HCT116 (cell line): ENCODE data around the gene PRDM1. TPM values are rescaled to one million over a fixed set of nuclear protein-coding genes. Genes with fewer than 3 reads are reported as not detected.
A peak's percentile ranks its signal among the peaks of the same experiment; 100 is the strongest.

Experiments used
- ATAC-seq: fragments of 200-7000 bp; cut with Tn5 transposase; 2 replicates; pipeline ENCODE4 v1.9.1; 2020; ENCODE audit warnings: mild to moderate bottlenecking, moderate library complexity
- BruUV-seq: library from RNA; stranded (reverse); fragments of 400-500 nt; replicated peaks from 2 replicates; lab custom pipeline; 2021; lab: Mats Ljungman, UMichigan
- CTCF ChIA-PET: fragments of 300-600 bp; sonication (Branson Sonifier 250); formaldehyde crosslinking; loops from one replicate; lab custom pipeline; 2021; ENCODE audit warnings: antibody characterized with exemption; lab: Charles Lee
- POLR2A ChIA-PET: fragments of 300-600, 350-600 bp; sonication (Branson Sonifier 250); formaldehyde crosslinking; loops from one replicate; lab custom pipeline; 2021; ENCODE audit warnings: antibody characterized with exemption; lab: Charles Lee
- RAD21 ChIA-PET, 2 experiments: fragments of 300-600 bp; sonication (Branson Sonifier 250); formaldehyde crosslinking; loops; one replicate each; lab custom pipeline; 2023; ENCODE audit warnings: low total read pairs in 2 of 2; ENCODE audit not compliant: uncharacterized antibody in 2 of 2, unreplicated experiment in 2 of 2, low non-redundant PET in 1 of 2; lab: Charles Lee
- DNase-seq: peaks from one replicate; pipeline ENCODE4 v3.0.0-alpha.2; 2010; ENCODE audit warnings: low read depth, low spot score
- H2AFZ ChIP-seq: fragments of 200-600 bp; shearing (Covaris generic), sonication (generic); 2 replicates; pipeline ENCODE4 v1.6.1; 2017; ENCODE audit warnings: low read depth, mixed run types, mixed read lengths, antibody characterized with exemption, low read length; ENCODE audit not compliant: poor library complexity, severe bottlenecking
- H3K27ac ChIP-seq: 2 replicates; pipeline ENCODE4 v1.5.1; 2012; ENCODE audit warnings: low read depth, low read length
- H3K27me3 ChIP-seq: fragments of 200-600 bp; sonication (generic); 2 replicates; pipeline ENCODE4 v1.6.1; 2016; ENCODE audit warnings: mixed run types, low read length, mixed read lengths; ENCODE audit not compliant: insufficient read depth
- H3K36me3 ChIP-seq, 2 experiments: fragments of 200-500 bp in 1 of 2; fragments of 200-600 bp in 1 of 2; sonication (Bioruptor generic) in 1 of 2; sonication (generic) in 1 of 2; 2 replicates each; pipeline versions ENCODE4 v1.5.1 to v1.6.1; 2014 to 2016; ENCODE audit warnings: low read length in 2 of 2, inconsistent platforms in 1 of 2, mixed read lengths in 1 of 2, mixed run types in 1 of 2; ENCODE audit not compliant: insufficient read depth in 2 of 2, control insufficient read depth in 1 of 2
- H3K4me1 ChIP-seq, 2 experiments: fragments of 200-600 bp in 1 of 2; sonication (generic) in 1 of 2; 2 replicates each; pipeline versions ENCODE4 v1.5.1 to v1.6.1; 2012 to 2017; ENCODE audit warnings: low read length in 2 of 2, inconsistent platforms in 1 of 2, mild to moderate bottlenecking in 1 of 2, mixed read lengths in 1 of 2, mixed run types in 1 of 2, moderate library complexity in 1 of 2; ENCODE audit not compliant: insufficient read depth in 2 of 2, control insufficient read depth in 1 of 2
- H3K4me2 ChIP-seq: fragments of 200-600 bp; sonication (generic); 2 replicates; pipeline ENCODE4 v1.6.1; 2017; ENCODE audit warnings: mixed run types, low read length, mixed read lengths
- H3K4me3 ChIP-seq, 2 experiments: fragments of 200-600 bp in 1 of 2; sonication (generic) in 1 of 2; replicated peaks in 1 of 2; 2 replicates each; pipeline ENCODE4 v1.5.1; 2011 to 2016; ENCODE audit warnings: low read length in 2 of 2, control low read depth in 1 of 2, low read depth in 1 of 2, mild to moderate bottlenecking in 1 of 2, mixed read lengths in 1 of 2, mixed run types in 1 of 2
- H3K79me2 ChIP-seq: fragments of 200-600 bp; sonication (generic); 2 replicates; pipeline ENCODE4 v1.6.1; 2017; ENCODE audit warnings: mild to moderate bottlenecking, mixed run types, low read length, moderate library complexity, mixed read lengths; ENCODE audit not compliant: insufficient read depth
- H3K9ac ChIP-seq: fragments of 200-600 bp; sonication (generic); 2 replicates; pipeline ENCODE4 v1.6.1; 2016; ENCODE audit warnings: low read length, mixed read lengths
- H3K9me2 ChIP-seq: fragments of 200-600 bp; sonication (generic), shearing (Covaris generic); 2 replicates; pipeline ENCODE4 v1.6.1; 2017; ENCODE audit warnings: mixed run types, mild to moderate bottlenecking, moderate library complexity; ENCODE audit not compliant: insufficient read depth
- H3K9me3 ChIP-seq, 2 experiments: fragments of 200-500 bp in 1 of 2; fragments of 200-600 bp in 1 of 2; sonication (Bioruptor generic) in 1 of 2; sonication (generic) in 1 of 2; 2 replicates each; pipeline ENCODE4 v1.6.1; 2014 to 2017; ENCODE audit warnings: low read length in 2 of 2, mixed read lengths in 2 of 2, inconsistent platforms in 1 of 2, low read depth in 1 of 2, mild to moderate bottlenecking in 1 of 2, mixed run types in 1 of 2, moderate library complexity in 1 of 2; ENCODE audit not compliant: control insufficient read depth in 1 of 2, insufficient read depth in 1 of 2
- H4K20me1 ChIP-seq: fragments of 200-600 bp; sonication (generic), shearing (Covaris generic); 2 replicates; pipeline ENCODE4 v1.6.1; 2017; ENCODE audit warnings: mixed run types, mild to moderate bottlenecking, moderate library complexity; ENCODE audit not compliant: insufficient read depth
- ATF3 ChIP-seq: IDR thresholded peaks from 2 replicates; pipeline ENCODE4 v1.6.1; 2012
- CTCF ChIP-seq, 3 experiments: fragments of 200-600 bp in 1 of 3; sonication (generic) in 1 of 3; IDR thresholded peaks in 2 of 3; conservative IDR thresholded peaks in 1 of 3; 2 replicates each; pipeline ENCODE4 v1.5.1; 2012 to 2017; ENCODE audit warnings: low read depth in 2 of 3, low read length in 2 of 3, antibody characterized with exemption in 1 of 3, borderline replicate concordance in 1 of 3, control low read depth in 1 of 3, mild to moderate bottlenecking in 1 of 3, mixed read lengths in 1 of 3, mixed run types in 1 of 3, moderate library complexity in 1 of 3; ENCODE audit not compliant: insufficient read depth in 1 of 3
- EGR1 ChIP-seq: IDR thresholded peaks from 2 replicates; pipeline ENCODE4 v1.6.1; 2012; ENCODE audit warnings: low read depth
- POLR2AphosphoS5 ChIP-seq: IDR thresholded peaks from 2 replicates; pipeline ENCODE4 v1.6.1; 2011; ENCODE audit warnings: mild to moderate bottlenecking, low read depth, low read length, moderate library complexity
- SIN3A ChIP-seq: IDR thresholded peaks from 2 replicates; pipeline ENCODE4 v1.6.1; 2012; ENCODE audit warnings: low read depth
- YY1 ChIP-seq: IDR thresholded peaks from 2 replicates; pipeline ENCODE4 v1.6.1; 2011; ENCODE audit warnings: low read length, low read depth, moderate library complexity, mild to moderate bottlenecking; ENCODE audit not compliant: insufficient replicate concordance; ENCODE audit errors: extremely low read depth
- ZFX ChIP-seq: fragments of 450-650 bp; IDR thresholded peaks from 2 replicates; pipeline ENCODE4 v1.6.1; 2017
- intact Hi-C: fragments of 100-400 bp; cut with micrococcal nuclease; formaldehyde crosslinking; loops from 2 replicates; pipeline ENCODE4 v1.10.0; 2022
- total RNA-seq: library from RNA; stranded (reverse); gene quantifications from one replicate; pipeline ENCODE4 v1.2.1, GENCODE V29; 2021; ENCODE audit not compliant: unreplicated experiment

PRDM1 gene
- total RNA-seq, 1 experiment from 2014 or later: 3.4 TPM

- no peak overlapping the region for H3K4me3 ChIP-seq
- no peak overlapping the region for H3K27ac ChIP-seq
- RAD21 ChIA-PET: no interaction called here
- no peaks in the 10 kb centered on the region for H3K79me2 ChIP-seq
- ATAC-seq: 0 out of 2 replicates have a peak, but pooled peaks have one; percentile 44
- no peaks in the 10 kb centered on the region for H3K9me3 ChIP-seq
- H3K36me3 ChIP-seq: no peaks in the 10 kb centered on the region
- H2AFZ ChIP-seq: no peak overlapping the region
- CTCF ChIA-PET: no interaction called here
- no TSS peak for BruUV-seq
- no peaks in the 10 kb centered on the region for H3K9me2 ChIP-seq
- TF ChIP-seq YY1 (no peak), CTCF (IDR thresholded peaks at IDR 0.05 in 2 of 3, conservative IDR thresholded peaks at IDR 0.05 in 1 of 3; ENCODE audit: borderline replicate concordance in 1 of 3, insufficient read depth in 1 of 3, low read depth in 2 of 3, low read length in 2 of 3) (peak in 1 of 3 experiments; percentile 5; a peak in 1 of 6 replicates)
- no peak for DNase-seq
- no peaks in the 10 kb centered on the region for H3K27me3 ChIP-seq
- H3K9ac ChIP-seq: no peak overlapping the region
- POLR2A ChIA-PET: no interaction called here
- peaks cover 0 to 3% of the 10 kb centered on the region in 2 experiments; a peak in 2 of 4 replicates for H3K4me1 ChIP-seq
- H3K4me2 ChIP-seq: no peak overlapping the region
- H4K20me1 ChIP-seq: no peaks in the 10 kb centered on the region
- intact Hi-C loops: no loop called here
Measured at GRCh38 chr6:106072501-106073090, 13.5 kb upstream of the PRDM1 start.

GRCh38 chr6:106074146-106074545 is 12.0 kb upstream of the PRDM1 start:
- no peak overlapping the region for H3K9ac ChIP-seq
- no peak overlapping the region for H3K4me3 ChIP-seq
- no peaks in the 10 kb centered on the region for H3K9me3 ChIP-seq
- H3K27me3 ChIP-seq: no peaks in the 10 kb centered on the region
- intact Hi-C loops: no loop called here
- H3K36me3 ChIP-seq: no peaks in the 10 kb centered on the region
- H3K9me2 ChIP-seq: no peaks in the 10 kb centered on the region
- peaks cover 0 to 3% of the 10 kb centered on the region in 2 experiments; a peak in 2 of 4 replicates for H3K4me1 ChIP-seq
- ChIA-PET RAD21 (no interaction called here), POLR2A (no interaction called here), CTCF (no interaction called here)
- H4K20me1 ChIP-seq: no peaks in the 10 kb centered on the region
- H2AFZ ChIP-seq: no peak overlapping the region
- no peak overlapping the region for H3K27ac ChIP-seq
- BruUV-seq: no TSS peak
- no peak for TF ChIP-seq SIN3A
- no peak for TF ChIP-seq ATF3
- no peak for TF ChIP-seq EGR1
- no peak for TF ChIP-seq POLR2AphosphoS5
- TF ChIP-seq ZFX: no peak
- no peak overlapping the region for H3K4me2 ChIP-seq
- ATAC-seq (no peak), DNase-seq (no peak)
- no peaks in the 10 kb centered on the region for H3K79me2 ChIP-seq
